GM12801 (cell line): ENCODE results near the gene CBLC.

Source experiments
- CTCF ChIP-seq: IDR thresholded peaks from one replicate; pipeline ENCODE4 v1.5.1; 2011; ENCODE audit warnings: control low read depth; ENCODE audit not compliant: insufficient read length; ENCODE audit errors: extremely low read depth

CBLC gene

DNA sequence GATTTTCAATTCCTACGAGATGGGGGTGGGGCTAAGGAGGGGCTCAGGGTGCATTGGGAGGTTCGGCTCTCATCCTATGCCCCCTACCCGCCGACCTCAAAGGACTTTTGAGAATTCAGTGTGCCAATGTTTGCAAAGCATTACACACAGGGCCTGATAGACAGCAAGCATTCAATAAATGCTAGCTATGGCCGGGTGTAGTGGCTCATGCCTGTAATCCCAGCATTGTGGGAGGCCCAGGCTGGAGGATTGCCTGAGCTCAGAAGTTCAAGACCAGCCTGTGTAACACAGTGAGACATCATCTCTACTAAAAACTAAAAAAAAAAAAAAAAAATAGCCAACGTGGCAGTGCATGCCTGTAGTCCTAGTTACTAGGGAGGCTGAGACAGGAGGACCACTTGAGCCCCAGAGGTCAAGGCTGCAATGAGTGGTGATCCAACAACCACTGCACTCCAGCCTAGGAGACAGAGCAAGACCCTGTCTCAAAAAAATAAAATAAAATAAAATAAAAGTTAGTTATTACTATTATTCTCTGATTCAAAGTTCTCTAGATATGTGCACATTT, 1.9 kb upstream of the CBLC start:
- TF ChIP-seq CTCF: no peak

- TF ChIP-seq CTCF: no peak
Observed at GRCh38 chr19:44776402-44777096, 1.1 kb upstream of the CBLC start.

- TF ChIP-seq CTCF: no peak
Observed at GRCh38 chr19:44779150-44779549, 1.5 kb downstream of the CBLC start.

- no peak for TF ChIP-seq CTCF
Observed at GRCh38 chr19:44782729-44783128, 5.0 kb downstream of the CBLC start.

GRCh38 chr19:44783545-44783944, 5.9 kb downstream of the CBLC start:
- TF ChIP-seq CTCF: no peak

GRCh38 chr19:44785271-44785670, 7.6 kb downstream of the CBLC start:
- TF ChIP-seq CTCF: no peak

- TF ChIP-seq CTCF: no peak
Observed at GRCh38 chr19:44785993-44786392, 8.3 kb downstream of the CBLC start.

GRCh38 chr19:44788971-44789370, 11.3 kb downstream of the CBLC start:
- TF ChIP-seq CTCF: no peak
